Left renal pelvis (tissue), 4 donors: Measurements from ENCODE around the gene GRM2. TPM values are rescaled to one million over a fixed set of nuclear protein-coding genes. Genes with fewer than 3 reads are reported as not detected.
A peak's percentile ranks its signal among the peaks of the same experiment; 100 is the strongest.

ENCODE experiments used
- DNase-seq, 4 donors: peaks; one replicate each; pipeline ENCODE4 v3.0.0-alpha.2; 2013; ENCODE audit warnings: low read depth in 4 of 4, low spot score in 3 of 4
- polyA plus RNA-seq, 4 donors: library from polyadenylated mRNA; unstranded; fragments of 120-200 nt; gene quantifications; one replicate each; pipeline ENCODE4 v1.2.1, GENCODE V29; 2013; ENCODE audit not compliant: insufficient read length in 4 of 4

The GRM2 gene
- polyA plus RNA-seq, 4 donors: 0.27 to 0.81 (median 0.50) TPM

DNA sequence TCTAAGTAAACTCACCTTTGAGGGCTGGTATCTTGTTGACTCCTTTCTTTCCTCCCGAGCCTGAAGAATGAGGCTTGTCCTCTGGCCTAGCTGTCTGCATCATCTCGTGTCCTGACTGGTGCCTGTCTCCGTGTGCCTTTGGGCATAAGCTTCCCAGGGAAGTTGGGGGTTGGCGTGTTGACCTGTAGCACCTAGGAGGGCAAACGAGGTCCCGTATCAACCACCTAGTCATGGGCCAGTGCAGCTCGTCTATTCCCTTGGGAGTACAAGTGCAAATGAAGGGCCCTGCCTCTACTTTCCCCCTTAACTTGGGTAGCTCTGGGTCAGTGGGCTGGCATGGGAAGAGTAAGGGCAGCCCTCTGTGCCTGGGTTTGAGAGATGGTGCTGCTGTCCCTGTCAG is 27.1 kb upstream of the GRM2 start:
- DNase-seq: no peak

DNA sequence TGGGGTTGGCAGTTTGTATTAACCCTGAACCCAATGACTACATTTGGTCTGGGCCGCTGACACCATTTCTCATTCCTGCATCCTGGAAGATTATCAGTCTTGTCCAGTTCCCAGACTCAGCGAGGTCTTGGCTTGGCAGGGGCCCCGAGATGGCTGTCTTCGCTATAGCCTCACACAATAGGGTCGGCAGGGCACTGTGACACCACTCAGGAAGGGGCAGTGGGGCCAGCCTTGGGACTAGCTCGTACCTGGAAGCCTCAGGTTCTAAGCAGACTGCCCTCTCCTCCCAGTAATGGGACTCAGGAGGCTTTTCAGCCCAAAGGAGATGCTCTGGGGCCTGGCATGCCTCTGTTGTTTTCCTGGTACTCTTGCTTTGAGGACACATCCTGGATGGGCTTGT is 26.7 kb upstream of the GRM2 start:
- no peak for DNase-seq

DNA sequence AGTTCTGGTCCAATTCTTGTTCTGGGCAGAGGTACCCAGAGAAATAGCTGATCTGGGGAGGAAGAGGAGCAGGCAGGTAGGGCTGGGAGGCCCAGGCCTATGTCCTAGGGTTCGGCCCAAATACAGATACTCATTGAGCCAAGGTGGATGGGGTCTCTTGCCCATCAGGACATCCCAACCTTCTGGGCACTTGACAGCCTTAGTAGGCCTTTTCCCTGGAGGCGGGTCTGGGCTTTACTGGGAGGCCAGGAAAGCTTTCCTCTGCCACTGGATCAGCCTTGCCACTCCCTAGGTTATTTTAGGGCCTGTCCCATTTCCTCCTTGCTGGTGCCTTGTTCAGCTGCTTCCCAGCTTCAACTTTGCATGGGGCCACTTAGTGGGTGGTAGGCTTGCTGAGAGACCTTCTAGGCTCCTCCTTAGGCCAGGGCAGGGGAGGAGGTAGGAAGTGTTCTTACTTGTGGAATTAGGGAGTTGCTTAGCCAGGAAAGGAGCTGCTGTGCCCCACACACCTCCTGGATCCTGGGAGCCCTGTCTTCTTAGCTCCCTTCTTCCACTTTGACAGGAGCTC is 26.1 kb upstream of the GRM2 start:
- DNase-seq: no peak

- no peak for DNase-seq
Observed at GRCh38 chr3:51681453-51681852, 25.4 kb upstream of the GRM2 start.

GRCh38 chr3:51682079-51682478 is 24.8 kb upstream of the GRM2 start:
- DNase-seq: peak in 1 of 4 donors; percentile 43

- no peak for DNase-seq
Observed at GRCh38 chr3:51682526-51682925, 24.3 kb upstream of the GRM2 start.

GRCh38 chr3:51683566-51683965 is 23.3 kb upstream of the GRM2 start:
- DNase-seq: no peak

- no peak for DNase-seq
Observed at GRCh38 chr3:51684971-51685751, 21.7 kb upstream of the GRM2 start.

DNA sequence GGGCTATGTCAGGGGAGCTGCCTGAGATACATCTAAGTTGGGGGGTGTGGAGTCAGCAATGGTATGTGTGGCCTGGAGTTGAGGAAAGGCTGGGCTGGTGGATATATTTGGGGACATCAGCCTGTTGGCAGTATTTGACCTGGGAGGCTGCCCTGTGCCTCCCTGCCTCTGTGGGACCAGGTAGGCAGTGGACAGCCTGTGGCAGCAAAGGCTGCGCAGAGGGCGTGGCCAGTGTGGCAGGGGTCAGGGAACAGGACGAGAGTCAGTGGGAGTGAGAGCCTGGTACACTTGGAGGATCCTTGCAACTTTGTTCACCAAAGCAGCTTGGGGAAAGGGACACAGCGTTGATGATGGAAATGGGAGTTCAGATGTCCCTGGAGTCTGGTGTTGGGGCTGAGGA is 20.8 kb upstream of the GRM2 start:
- DNase-seq: no peak

DNA sequence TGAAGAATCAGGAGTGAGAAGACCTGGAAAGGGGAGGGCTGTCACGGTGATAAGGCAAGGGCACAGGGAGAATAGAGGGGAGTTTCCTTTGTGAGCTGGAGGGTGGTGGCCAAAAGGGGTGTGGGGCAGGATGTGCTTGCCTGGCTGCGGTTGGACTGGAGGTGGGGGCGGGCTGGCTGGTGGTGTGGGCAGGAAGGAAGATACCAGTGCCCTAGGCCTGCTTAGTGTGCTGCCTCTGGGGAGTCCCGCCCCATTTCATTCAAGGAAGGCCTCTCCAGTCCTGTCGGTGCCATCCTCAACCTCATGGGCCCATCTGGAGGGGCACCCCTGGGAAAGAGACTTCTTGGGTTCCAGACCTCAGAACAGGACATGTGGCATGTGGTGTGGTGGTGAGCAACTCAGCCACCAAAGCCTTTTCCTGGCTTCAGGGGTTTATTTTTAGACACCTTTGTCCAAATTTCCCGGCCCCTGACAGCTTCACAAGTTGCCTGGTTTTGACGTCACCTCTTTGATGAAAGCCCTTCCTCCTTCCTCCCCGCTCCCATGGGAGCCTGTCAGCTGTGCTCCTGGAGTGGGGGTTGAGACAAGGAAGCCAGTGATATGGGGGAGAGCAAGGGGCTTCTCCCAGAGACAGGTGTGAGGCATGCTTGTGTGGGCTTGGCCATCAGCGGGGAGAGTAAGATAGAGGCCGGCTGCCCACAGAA is 20.2 kb upstream of the GRM2 start:
- DNase-seq: no peak

- DNase-seq: no peak
Observed at GRCh38 chr3:51687431-51688205, 19.2 kb upstream of the GRM2 start.

DNA sequence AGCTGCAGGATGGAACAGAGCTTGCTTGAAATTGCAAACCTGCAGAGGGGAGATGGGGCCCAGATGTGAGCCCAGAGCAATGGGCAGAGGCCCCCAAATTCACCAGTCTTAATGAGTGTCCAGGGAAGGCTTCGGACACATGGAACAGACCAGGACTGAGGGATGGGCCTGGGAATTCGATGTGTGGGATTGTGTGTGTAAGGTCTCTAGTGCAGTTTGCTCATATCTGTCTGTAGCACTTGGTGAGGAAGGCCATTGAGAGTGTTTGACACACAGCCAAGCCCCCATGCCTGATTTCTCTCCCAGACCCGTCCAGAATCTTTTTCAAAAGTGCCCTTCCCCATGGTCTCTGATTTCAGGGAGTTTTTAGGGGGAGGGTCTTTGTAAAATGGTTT is 18.7 kb upstream of the GRM2 start:
- DNase-seq: no peak

GRCh38 chr3:51691021-51691420 is 15.8 kb upstream of the GRM2 start:
- DNase-seq: no peak

DNA sequence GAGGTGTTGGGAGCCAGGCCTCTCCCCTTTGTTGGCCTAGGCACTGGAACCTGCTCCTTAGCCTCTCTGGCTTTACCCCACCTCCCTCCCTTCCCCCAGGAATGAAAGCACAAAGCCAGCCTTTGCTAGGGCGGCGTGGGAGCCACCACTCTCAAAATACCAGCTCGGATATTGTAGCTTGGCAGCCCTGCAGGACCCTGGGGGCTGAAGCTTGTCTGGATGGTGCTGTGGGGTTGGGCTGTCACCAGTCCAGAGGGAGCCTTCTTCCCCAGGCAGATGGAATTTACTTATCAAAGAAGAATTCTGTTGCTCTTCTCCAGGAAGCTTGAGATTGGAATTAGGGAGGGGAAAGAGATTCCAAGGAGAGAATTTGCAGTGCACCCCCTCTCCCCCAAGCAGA is 14.9 kb upstream of the GRM2 start:
- no peak for DNase-seq

DNA sequence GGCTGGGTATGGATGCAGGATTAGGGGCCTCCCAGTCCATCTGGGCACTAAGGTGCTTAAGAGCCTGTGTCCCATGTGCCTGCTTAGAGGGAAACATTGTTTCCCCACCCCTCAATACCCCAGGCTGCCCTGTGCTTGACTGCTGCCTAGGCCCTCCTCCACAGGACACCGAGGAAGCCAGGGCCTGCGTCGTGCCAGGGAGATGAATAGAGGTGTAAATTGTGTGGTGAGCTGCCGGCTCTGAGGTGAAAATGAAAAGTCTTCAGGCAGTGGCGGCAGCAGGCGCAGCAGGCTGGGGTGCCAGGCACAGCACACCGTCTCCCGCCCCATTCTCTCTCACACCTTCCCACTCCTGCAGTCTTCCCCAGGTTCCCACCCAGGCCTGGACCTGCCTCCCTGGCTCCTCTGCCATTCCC is 13.9 kb upstream of the GRM2 start:
- DNase-seq: no peak

- no peak for DNase-seq
Observed at GRCh38 chr3:51696954-51697353, 9.9 kb upstream of the GRM2 start.

GRCh38 chr3:51698209-51698608 is 8.7 kb upstream of the GRM2 start:
- DNase-seq: no peak

GRCh38 chr3:51700403-51700802 is 6.5 kb upstream of the GRM2 start:
- DNase-seq: no peak

GRCh38 chr3:51702156-51702555 is 4.7 kb upstream of the GRM2 start:
- DNase-seq: no peak

DNA sequence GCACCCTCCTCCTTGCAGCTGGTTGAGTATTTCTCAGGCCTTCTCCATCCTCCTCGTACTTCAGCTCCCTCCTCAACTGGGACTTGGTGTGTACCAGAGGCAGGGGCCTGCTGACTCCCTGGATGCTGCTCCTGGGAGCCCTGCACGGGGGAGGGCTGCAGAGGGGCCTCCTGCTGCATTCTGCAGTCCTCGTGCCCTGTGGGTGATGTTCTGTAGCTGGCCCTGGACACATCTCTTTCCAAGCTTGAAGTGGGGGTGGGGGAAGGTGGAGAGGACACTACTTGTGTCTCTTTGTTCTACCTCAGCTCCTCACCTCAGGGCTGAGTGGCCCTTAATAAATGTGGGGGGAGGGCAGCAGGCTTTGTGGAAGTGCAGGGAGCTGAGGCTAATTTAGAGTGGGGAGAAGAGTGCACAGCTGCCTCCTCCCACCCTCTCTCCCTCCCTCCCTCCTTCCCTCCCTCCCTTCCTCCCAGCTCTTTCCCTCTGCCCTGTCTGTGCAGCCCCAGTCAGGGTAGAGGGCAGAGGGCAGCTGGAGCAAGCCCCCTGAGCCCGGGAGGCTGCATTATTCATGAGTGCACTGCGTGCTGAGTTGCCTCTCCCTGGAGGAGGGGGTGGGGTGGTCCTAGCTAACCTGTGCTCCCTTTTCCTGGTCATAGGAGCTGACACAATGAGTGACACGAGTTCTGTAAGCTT is 3.7 kb upstream of the GRM2 start:
- no peak for DNase-seq
